Bronchial epithelial cell (primary cell): ENCODE data around the gene TMCC3. TPM values are rescaled to one million over a fixed set of nuclear protein-coding genes. Genes with fewer than 3 reads are reported as not detected.

Experiments
- DNase-seq: peaks from one replicate; pipeline ENCODE4 v3.0.0-alpha.2; 2010; ENCODE audit warnings: low read depth
- FAIRE-seq: peaks from 2 replicates; lab custom pipeline; 2011; peaks lifted over from hg19 to GRCh38; lab: Jason Lieb, UNC
- H3K27me3 ChIP-seq: 2 replicates; pipeline ENCODE4 v1.5.1; 2011; ENCODE audit warnings: low read length; ENCODE audit not compliant: control insufficient read depth, insufficient read depth
- H3K36me3 ChIP-seq: 2 replicates; pipeline ENCODE4 v1.5.1; 2011; ENCODE audit warnings: low read length; ENCODE audit not compliant: control insufficient read depth, insufficient read depth
- H3K4me3 ChIP-seq: 2 replicates; pipeline ENCODE4 v1.5.1; 2011; ENCODE audit warnings: mild to moderate bottlenecking, low read depth, low read length, control low read depth
- total RNA-seq: library from RNA; depleted of rRNA; stranded (reverse); fragments of >200 nt; gene quantifications from 2 replicates; pipeline ENCODE4 v1.2.1, GENCODE V29; 2014
- TF ChIP-seq, protein P1 (sequence below): IDR thresholded peaks from 2 replicates; pipeline ENCODE4 v1.5.1; 2011; ENCODE audit warnings: mild to moderate bottlenecking, moderate library complexity, low read length, control low read depth, inconsistent platforms; ENCODE audit not compliant: insufficient read depth, severe bottlenecking

The TMCC3 gene
- total RNA-seq, 1 donor from 2014 or later: 5.8 TPM

DNA sequence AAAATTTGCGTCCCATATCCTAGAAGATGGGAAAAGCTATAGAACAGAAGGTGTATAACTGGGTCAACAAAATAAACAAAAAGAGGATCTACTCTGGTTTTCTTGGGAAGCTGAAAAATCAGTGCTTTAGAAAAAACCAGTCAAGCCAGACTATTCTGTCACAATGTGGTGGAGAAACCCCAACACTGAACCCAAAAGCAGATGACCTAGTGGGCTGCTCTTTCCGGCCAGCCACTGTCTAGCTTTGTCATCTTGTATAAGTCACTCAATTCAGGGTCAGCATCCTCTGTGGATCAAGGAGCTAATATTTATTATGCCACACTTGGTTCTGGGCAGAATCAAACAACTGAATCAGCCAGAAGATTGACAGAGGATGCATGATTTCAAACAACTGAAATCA, 26.6 kb upstream of the TMCC3 start:
- no peak for FAIRE-seq
- TF ChIP-seq, protein P1, sequence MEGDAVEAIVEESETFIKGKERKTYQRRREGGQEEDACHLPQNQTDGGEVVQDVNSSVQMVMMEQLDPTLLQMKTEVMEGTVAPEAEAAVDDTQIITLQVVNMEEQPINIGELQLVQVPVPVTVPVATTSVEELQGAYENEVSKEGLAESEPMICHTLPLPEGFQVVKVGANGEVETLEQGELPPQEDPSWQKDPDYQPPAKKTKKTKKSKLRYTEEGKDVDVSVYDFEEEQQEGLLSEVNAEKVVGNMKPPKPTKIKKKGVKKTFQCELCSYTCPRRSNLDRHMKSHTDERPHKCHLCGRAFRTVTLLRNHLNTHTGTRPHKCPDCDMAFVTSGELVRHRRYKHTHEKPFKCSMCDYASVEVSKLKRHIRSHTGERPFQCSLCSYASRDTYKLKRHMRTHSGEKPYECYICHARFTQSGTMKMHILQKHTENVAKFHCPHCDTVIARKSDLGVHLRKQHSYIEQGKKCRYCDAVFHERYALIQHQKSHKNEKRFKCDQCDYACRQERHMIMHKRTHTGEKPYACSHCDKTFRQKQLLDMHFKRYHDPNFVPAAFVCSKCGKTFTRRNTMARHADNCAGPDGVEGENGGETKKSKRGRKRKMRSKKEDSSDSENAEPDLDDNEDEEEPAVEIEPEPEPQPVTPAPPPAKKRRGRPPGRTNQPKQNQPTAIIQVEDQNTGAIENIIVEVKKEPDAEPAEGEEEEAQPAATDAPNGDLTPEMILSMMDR: no peak

DNA sequence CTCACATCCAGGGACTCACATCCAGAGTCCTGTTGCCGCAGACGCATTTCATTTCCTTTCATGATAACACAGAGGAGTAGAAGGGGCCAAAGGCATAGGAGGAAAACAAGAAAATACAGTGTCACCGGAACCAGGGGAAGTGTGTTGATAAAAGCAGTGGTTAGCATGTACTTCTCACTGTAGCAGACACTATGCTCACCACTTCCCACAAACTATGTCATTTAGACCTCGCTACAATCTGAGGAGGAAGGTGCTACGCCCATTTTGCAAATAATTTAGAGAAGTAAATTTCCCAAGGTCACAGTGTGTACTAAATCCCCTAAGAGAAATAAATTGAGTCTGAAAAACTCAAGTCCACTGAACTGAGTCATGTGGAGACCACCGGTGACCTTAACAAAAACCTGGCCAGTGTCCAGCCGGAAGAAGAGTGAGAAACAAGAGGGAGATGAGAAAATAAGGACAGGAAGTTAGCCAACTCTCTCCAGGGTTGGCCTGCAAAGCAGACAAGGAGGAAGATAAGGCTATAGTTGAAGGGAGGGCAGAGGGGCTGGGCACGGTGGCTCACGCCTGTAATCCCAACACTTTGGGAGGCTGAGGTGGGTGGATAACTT, 25.8 kb upstream of the TMCC3 start:
- FAIRE-seq: no peak
- Histone ChIP-seq H3K36me3 (no peaks in the 10 kb centered on the region), H3K27me3 (no peaks in the 10 kb centered on the region), H3K4me3 (no peak overlapping the region)
- TF ChIP-seq, protein P1: no peak
- DNase-seq: no peak

More for the DNA sequence above, 26.6 kb upstream of the TMCC3 start:
- no peak overlapping the region for H3K4me3 ChIP-seq
- no peaks in the 10 kb centered on the region for H3K36me3 ChIP-seq
- H3K27me3 ChIP-seq: no peaks in the 10 kb centered on the region
- DNase-seq: no peak

DNA sequence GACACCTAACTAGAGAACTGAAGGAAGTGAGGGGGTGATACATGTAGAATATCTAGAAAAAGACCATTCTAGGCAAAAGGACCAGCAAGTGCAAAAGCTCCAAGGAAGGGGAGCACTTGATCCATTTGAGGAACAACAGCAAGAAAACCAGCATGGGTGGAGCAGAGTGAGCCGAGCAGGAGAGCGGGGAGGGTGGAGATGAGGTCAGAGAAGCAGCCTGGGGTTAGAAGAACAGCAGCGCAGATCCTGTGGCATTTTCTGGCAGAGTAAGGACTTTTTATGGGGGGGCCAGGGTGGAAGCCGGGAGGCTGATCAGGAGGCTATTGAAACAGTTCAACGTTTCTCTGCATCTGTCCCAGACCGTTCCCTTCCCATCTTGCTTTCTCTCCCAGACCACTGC, 24.5 kb upstream of the TMCC3 start:
- no peak for FAIRE-seq
- H3K4me3 ChIP-seq: no peak overlapping the region
- no peaks in the 10 kb centered on the region for H3K27me3 ChIP-seq
- TF ChIP-seq, protein P1: no peak
- DNase-seq: no peak
- no peaks in the 10 kb centered on the region for H3K36me3 ChIP-seq

DNA sequence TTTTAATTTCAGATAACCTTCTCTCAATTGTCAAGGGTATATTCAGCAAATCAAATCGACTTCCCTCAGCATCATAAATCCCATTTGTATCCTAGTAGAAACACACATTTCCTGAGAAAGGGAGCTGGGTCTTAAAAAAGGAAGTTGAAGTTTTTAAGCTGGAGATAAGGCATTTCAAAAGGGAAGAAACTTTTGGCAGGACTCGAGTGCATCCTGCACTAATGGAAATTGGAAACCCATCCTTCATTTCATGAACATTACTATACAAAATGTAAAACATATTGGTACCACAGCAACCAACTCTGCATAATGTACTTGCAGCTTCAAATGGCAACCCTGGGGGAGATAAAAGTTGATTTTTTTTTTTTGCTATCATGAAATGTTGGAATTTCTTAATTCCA, 23.7 kb upstream of the TMCC3 start:
- TF ChIP-seq, protein P1: no peak
- DNase-seq (no peak), FAIRE-seq (no peak)
- H3K4me3 ChIP-seq: no peak overlapping the region
- no peaks in the 10 kb centered on the region for H3K36me3 ChIP-seq
- H3K27me3 ChIP-seq: no peaks in the 10 kb centered on the region

DNA sequence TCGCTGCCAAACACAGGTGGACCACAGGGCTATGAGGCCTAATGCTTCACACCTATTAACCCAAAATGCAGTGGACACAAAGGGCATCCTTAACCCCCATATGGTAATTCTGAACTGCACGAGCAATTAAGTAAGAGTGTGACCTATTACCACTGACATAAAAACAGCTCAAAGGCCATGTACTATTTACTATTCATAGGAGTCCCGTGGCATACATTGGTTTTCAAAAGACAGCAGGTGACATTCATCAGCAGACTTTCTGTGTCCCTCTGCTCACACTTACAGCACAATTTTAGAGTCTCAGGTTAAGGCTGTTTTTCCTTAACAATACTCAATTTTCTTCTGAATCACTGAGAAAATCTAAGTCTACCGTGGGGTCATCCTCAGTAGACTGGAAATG, 23.1 kb upstream of the TMCC3 start:
- FAIRE-seq: no peak

More for the DNA sequence above, 23.1 kb upstream of the TMCC3 start:
- TF ChIP-seq, protein P1: no peak
- H3K27me3 ChIP-seq: no peaks in the 10 kb centered on the region
- H3K4me3 ChIP-seq: no peak overlapping the region
- no peaks in the 10 kb centered on the region for H3K36me3 ChIP-seq
- DNase-seq: no peak
